HG02852 (cell line): ENCODE results near the gene WDTC1.

Experiments used
- ATAC-seq: cut with Tn5 transposase; IDR thresholded peaks from one replicate; pipeline ENCODE4 v1.9.1; 2021; ENCODE audit warnings: mild to moderate bottlenecking, moderate library complexity; ENCODE audit not compliant: unreplicated experiment

WDTC1 gene

GRCh38 chr1:27351541-27352107 is 117.2 kb downstream of the WDTC1 start:
- ATAC-seq = no peak

- no peak for ATAC-seq
Measured at GRCh38 chr1:27353166-27353565, 118.7 kb downstream of the WDTC1 start.

- ATAC-seq = no peak
Measured at GRCh38 chr1:27353629-27354028, 119.2 kb downstream of the WDTC1 start.

GRCh38 chr1:27355683-27356082 is 121.3 kb downstream of the WDTC1 start:
- no peak for ATAC-seq

GRCh38 chr1:27356277-27356618 is 121.8 kb downstream of the WDTC1 start:
- ATAC-seq = no peak

- no peak for ATAC-seq
Measured at GRCh38 chr1:27356619-27357280, 122.3 kb downstream of the WDTC1 start.

- ATAC-seq = no peak
Measured at GRCh38 chr1:27357281-27358037, 123.0 kb downstream of the WDTC1 start.
